Fibroblast of peridontal ligament (primary cell): ENCODE data around the gene ZNF681.
"Not testable (repeated sequence)": the region's sequence is repeated elsewhere in the genome, so short reads cannot be mapped to it uniquely, and the experiment has no call there.

Experiments
- DNase-seq: peaks from one replicate; pipeline ENCODE4 v3.0.0-alpha.2; 2010; ENCODE audit errors: extremely low read depth

The ZNF681 gene

DNA sequence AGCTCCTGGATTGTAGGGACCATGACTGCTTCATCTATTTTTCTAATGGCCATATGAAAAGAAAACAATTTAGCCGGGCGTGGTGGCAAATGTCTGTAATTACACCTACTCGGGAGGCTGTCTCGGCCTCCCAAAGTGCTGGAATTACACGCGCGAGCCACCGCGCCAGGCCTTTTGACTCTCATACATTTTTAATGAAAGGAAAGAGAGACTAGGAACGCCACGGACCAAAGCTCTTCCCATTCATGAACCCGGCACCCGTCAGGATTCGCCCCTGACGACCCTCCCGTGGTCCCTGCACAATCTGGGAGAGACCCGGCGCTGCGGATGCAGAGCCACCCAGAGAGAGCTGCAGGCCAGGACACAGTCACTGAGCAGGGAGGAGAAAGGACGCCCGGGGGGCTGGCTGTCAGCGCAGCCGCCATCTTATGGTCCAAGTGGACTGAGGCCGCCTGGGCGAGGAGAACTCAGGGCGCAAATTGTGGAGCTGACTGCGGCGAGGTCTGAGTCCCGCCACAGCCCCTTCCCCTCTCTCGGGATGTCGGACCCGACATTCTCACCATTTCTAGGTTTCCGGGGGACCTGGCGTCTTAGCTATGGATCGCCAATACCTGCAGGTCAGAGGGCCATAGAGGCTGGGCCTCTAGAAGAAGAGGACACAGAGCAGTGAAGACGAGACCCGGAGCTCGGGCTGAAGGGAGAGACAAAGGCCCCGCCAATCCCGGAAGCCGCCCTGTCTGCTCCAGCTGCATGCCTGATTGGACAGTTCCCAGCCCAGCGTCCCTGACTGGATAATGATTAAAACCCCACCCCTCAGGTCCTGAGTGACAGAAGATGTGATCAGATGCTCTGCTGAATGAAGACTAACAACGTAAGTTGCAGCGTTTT, at the start of gene ZNF681:
Gene ZNF681 (minus strand): TSS at position 705 of the 888 bp plus-strand sequence. CDS start 142 bp downstream, at position 563.
- DNase-seq: peak; percentile 85

DNA sequence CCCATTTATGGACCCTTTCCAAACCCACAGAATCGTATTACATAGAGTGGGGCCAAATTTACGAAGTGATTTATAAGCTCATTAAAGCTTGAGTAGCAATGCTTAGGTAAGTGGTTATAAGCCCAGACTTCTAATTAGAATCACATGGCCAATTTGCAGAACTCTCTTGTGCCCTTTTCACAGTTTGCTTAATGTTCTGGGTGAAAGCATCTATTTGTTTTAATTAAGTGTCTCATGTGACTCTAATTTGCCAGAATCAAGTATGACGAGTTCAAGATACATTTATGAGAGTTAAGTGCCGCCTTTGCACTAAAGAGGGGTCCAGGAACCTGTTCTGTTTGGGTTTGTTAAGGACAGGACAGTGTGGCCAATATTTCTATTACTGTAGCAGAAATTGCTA, 46.0 kb upstream of the ZNF681 start:
- DNase-seq: no peak

DNA sequence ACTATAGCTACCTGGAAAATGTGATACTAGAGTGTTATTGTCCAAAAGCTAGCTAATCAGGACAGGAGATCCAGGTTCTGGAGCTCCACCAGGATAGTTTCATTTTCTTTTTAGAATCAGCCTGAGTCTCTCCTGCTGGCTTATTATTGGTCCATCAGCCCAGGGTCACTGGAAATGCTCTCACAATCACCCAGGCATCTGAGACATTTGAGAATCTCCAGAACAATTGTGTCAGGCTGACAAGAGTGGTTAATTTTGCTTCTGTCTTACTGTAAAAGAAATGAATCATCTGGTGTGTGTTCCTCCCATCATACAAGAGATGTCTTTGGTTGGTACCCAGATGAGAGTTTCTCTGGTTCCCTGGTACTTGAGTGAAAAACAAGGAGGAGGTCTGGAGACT, 43.6 kb upstream of the ZNF681 start:
- no peak for DNase-seq

GRCh38 chr19:23801803-23802202, 43.1 kb upstream of the ZNF681 start:
- DNase-seq: no peak

DNA sequence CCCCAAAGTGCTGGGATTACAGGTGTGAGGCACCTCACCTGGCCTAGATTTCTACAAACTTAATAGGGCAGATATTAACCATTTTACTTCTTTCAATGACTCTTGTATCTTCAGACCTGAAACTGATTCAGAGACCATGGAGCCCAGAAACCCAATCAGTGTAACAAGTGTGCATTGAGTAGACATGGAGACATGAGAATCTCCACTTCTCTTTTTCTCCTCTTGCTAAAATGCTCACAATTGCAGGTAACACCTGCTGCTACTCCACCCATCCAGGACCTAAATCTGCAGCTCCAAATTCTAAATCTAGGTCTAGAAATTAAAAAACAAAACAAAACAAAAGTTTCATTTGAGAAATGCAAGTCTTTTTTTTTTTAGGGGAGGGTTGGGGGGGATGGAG, 42.2 kb upstream of the ZNF681 start:
- DNase-seq: no peak

- DNase-seq: no peak
Observed at GRCh38 chr19:23800271-23800670, 41.6 kb upstream of the ZNF681 start.

DNA sequence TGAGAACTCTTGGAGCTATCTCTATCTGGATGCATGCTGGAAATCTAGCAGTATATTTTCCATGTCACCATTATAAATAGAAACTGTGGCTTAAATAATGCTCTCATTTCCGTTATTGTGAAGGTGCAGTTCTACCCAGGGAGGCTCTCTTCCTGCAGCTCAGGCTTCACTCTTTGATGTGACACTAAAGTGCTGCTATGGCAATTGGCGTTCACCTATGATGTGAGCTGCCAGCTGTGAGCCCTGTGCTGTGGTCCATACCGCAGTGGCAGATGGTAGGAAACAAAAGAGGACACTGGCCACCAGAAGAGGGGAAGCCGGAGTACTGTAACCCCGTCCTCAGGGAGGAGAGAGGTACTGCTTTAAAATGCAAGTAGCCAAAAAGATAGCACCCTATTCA, 40.6 kb upstream of the ZNF681 start:
- no peak for DNase-seq

- DNase-seq: no peak
Observed at GRCh38 chr19:23795462-23795861, 36.8 kb upstream of the ZNF681 start.

GRCh38 chr19:23792784-23793183, 34.1 kb upstream of the ZNF681 start:
- DNase-seq: no peak

GRCh38 chr19:23790641-23791488, 32.2 kb upstream of the ZNF681 start:
- no peak for DNase-seq

GRCh38 chr19:23789246-23789645, 30.6 kb upstream of the ZNF681 start:
- DNase-seq: no peak

- DNase-seq: no peak
Observed at GRCh38 chr19:23788411-23788810, 29.7 kb upstream of the ZNF681 start.

GRCh38 chr19:23787106-23787505, 28.4 kb upstream of the ZNF681 start:
- no peak for DNase-seq

GRCh38 chr19:23785982-23786381, 27.3 kb upstream of the ZNF681 start:
- DNase-seq: no peak

DNA sequence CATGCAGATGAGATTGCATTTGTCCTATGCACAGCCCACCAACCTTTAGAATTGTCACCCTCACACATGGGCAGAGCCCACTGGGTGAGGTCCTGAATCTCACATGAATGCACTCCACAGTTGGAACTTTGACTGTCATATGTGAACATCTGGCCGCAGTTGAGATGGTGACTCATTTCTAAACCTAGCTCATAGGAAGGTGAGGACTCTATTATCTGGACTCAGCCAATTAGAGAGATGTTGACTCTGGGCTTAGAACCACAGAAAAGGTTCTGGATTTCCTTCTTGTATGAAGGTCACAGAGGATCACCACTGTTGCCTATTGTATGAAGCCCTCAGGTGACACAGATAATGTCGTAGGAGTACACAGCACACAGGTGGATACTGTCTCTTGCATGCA, 25.6 kb upstream of the ZNF681 start:
- DNase-seq: no peak

DNA sequence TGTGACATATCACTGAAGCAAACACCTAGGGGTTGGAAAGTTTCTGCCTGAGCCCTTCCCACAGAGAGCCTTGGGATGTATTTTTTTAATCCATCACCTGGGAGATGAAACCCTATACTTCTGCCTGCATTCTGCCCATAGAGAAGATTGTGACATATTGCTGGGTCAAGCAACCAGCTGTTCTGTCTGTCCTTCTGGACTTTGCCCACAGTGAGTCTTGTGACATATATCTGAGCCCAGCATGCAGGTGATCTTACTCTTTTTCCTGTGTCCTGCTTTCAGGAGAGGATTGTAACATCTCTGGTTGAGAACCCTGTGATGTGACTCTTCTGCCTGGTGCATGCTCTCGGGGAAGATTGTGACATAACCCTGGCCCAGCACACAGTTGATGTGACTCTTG, 24.9 kb upstream of the ZNF681 start:
- DNase-seq: no peak

DNA sequence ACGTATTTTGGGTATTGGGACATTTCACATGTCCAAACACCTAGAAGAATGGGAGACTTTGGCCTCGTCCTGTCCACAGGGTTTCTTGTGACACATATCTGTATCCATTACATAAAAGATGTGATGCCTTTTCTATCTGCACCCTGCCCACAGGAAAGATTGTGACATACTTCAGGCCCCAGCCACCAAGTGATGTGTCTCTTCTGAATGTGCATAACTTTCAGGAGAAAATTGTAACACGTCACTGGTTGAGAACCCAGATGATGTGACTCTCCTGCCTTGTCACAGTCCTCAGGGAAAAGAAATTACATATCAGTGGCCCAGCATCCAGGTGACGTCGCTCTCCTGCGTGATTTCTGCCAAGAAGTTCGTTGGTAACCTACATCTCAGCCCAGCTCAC, 21.0 kb upstream of the ZNF681 start:
- DNase-seq: no peak

DNA sequence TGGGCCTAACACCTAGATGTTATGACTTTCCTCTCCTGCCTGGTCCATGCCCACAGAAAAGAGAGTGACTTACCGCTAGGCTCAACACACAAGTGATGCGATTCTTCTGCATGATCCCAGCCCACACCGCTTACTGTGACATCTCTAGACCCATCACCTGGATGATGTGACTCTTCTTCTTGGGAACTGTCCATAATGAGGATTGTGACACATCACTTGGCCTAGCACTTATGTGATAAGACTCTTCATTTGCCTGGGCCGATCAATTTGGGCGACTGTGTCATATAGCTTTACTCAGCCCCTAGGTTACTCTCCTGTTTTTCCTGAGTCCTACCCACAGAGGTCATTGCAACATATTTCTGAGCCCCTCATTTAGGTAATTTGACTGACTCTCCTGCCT, 19.9 kb upstream of the ZNF681 start:
- DNase-seq: no peak

- DNase-seq: not testable (repeated sequence)
Observed at GRCh38 chr19:23778036-23778435, 19.3 kb upstream of the ZNF681 start.

- DNase-seq: no peak
Observed at GRCh38 chr19:23777216-23777615, 18.5 kb upstream of the ZNF681 start.

DNA sequence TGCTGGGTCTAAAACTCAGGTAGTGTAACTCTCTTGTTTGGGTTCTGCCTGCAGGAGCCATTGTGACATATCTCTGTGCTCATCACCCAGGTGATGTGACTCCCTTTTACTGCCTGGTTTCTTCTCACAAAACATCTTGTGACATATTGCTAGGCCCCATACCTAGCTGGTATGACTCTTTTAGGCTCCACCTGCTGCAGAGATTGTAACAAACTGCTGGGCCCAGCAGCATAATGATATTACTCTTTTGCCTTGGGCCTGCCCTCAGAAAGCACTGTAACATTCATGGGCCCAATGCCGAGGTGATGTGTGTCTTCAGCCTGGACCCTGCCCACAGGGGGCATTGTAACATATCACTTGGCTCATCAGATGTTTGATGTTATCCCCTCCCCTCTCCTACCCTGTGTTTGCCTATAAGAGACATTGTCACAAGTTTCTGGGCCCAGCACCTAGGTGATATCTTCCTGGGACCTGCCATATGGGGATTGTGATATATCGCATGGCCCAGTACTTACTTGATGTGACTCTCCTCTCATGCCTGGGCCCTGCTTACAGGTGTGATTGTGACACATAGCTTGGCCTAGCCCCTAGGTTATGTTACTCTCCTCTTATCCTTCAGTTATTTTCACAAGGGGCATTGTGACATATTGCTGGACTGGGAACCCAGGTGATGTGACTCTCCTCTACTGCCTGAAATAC, 18.0 kb upstream of the ZNF681 start:
- DNase-seq: no peak

GRCh38 chr19:23774524-23774971, 15.9 kb upstream of the ZNF681 start:
- no peak for DNase-seq
